Right lobe of liver (tissue), 6 donors: Measurements from ENCODE around the gene TWF2. TPM values are rescaled to one million over a fixed set of nuclear protein-coding genes. Genes with fewer than 3 reads are reported as not detected.

Source experiments
- ATAC-seq, 4 donors: fragments of 200-7000 bp; cut with Tn5 transposase; one replicate each; pipeline ENCODE4 v1.9.1; 2020; ENCODE audit warnings: mild to moderate bottlenecking in 4 of 4, moderate library complexity in 4 of 4
- DNase-seq, 3 donors: peaks; one replicate each; pipeline ENCODE4 v3.0.0-alpha.2; 2020
- H3K27ac ChIP-seq, 3 donors: fragments of 200-600 bp; one replicate each; pipeline ENCODE4 v1.8.0; 2022
- H3K27me3 ChIP-seq, 2 donors: fragments of 200-600 bp; one replicate each; pipeline ENCODE4 v1.8.0; 2022
- H3K36me3 ChIP-seq, 4 donors: fragments of 200-600 bp; sonication (generic) in 1 of 4; one replicate each; pipeline versions ENCODE4 v1.5.1 to v1.8.0; 2017 to 2022; ENCODE audit warnings: control low read depth in 1 of 4
- H3K4me1 ChIP-seq, 4 donors: fragments of 200-600 bp; sonication (generic) in 1 of 4; one replicate each; pipeline versions ENCODE4 v1.5.1 to v1.8.0; 2017 to 2022; ENCODE audit warnings: control low read depth in 1 of 4
- H3K4me3 ChIP-seq, 3 donors: fragments of 200-600 bp; one replicate each; pipeline ENCODE4 v1.8.0; 2022
- H3K9me3 ChIP-seq, 4 donors: fragments of 200-600 bp; sonication (generic) in 1 of 4; one replicate each; pipeline versions ENCODE4 v1.5.1 to v1.8.0; 2017 to 2022; ENCODE audit warnings: control low read depth in 1 of 4
- CTCF ChIP-seq, 4 donors: fragments of 200-600 bp in 3 of 4; fragments of 450-650 bp in 1 of 4; IDR thresholded peaks; one replicate each; pipeline versions ENCODE4 v1.5.1 to v1.8.0; 2016 to 2022; ENCODE audit warnings: antibody characterized with exemption in 4 of 4, mild to moderate bottlenecking in 2 of 4
- POLR2A ChIP-seq: fragments of 450-650 bp; IDR thresholded peaks from one replicate; pipeline ENCODE4 v1.6.1; 2017; ENCODE audit warnings: antibody characterized with exemption, mild to moderate bottlenecking
- WGBS: methylation state at CpG from one replicate; pipeline ENCODE4 v1.1.6; 2018; ENCODE audit warnings: low coverage, low lambda C conversion rate; ENCODE audit not compliant: insufficient coverage; ENCODE audit errors: missing lambda C conversion rate; 5-methylcytosine and 5-hydroxymethylcytosine counted together
- intact Hi-C, 2 donors: fragments of 100-400 bp; cut with DNase I; formaldehyde crosslinking; loops; one replicate each; pipeline versions ENCODE4 v1.11.2 to v1.14.1; 2022
- total RNA-seq, 6 experiments: library from RNA; depleted of rRNA in 2 of 6; stranded (reverse); fragments of >200 nt in 2 of 6; fragmentation: NEBNext Ultra II Directional in 3 of 6; extraction: Animal tissue kit (Norgen Biotek cat#: 25700) in 3 of 6; gene quantifications; one replicate each; pipeline versions ENCODE4 v1.1.0 to v1.2.4, GENCODE V29; 2016 to 2023
- donor health status: DM: no; HTN: yes; CAD: no.
- donor health status: DM: no; HTN: no; CAD: no.
- donor health status: DM: no; HTN: no; CAD: no.
- donor health status: DM: no; HTN: yes; CAD: no.
- donor health status: DM: no; HTN: yes; CAD: no.

Gene TWF2
- total RNA-seq, 6 experiments from 2014 or later: 12.9 to 34.4 (median 23.7) TPM

GRCh38 chr3:52256159-52256558, 17.2 kb upstream of the TWF2 start:
- TF ChIP-seq CTCF (IDR thresholded peaks at IDR 0.05) (no peak), POLR2A (no peak)
- Histone ChIP-seq H3K27ac (no peak overlapping the region), H3K9me3 (no peaks in the 10 kb centered on the region), H3K27me3 (no peaks in the 10 kb centered on the region), H3K4me3 (no peak overlapping the region), H3K4me1 (no peaks in the 10 kb centered on the region), H3K36me3 (peaks cover 14 to 87% (median 58%) of the 10 kb centered on the region in 4 donors)
- WGBS: 78% methylated on average over 3 of the region's 3 CpGs
- DNase-seq (no peak), ATAC-seq (no peak)
- intact Hi-C loops: no loop called here

- intact Hi-C loops: no loop called here
- ATAC-seq (no peak), DNase-seq (no peak)
- Histone ChIP-seq H3K36me3 (peaks cover 14 to 71% (median 46%) of the 10 kb centered on the region in 4 donors), H3K9me3 (no peaks in the 10 kb centered on the region), H3K27me3 (no peaks in the 10 kb centered on the region), H3K27ac (no peak overlapping the region), H3K4me1 (no peaks in the 10 kb centered on the region), H3K4me3 (no peak overlapping the region)
- no peak for TF ChIP-seq POLR2A
- no peak for TF ChIP-seq CTCF (IDR thresholded peaks at IDR 0.05)
- WGBS: 77% methylated on average over 7 of the region's 9 CpGs
These were observed 15.7 kb upstream of the TWF2 start for GRCh38 chr3:52254608-52255007.

GRCh38 chr3:52253314-52254304, 14.7 kb upstream of the TWF2 start:
- H3K9me3 ChIP-seq: no peaks in the 10 kb centered on the region
- peak; percentile 59 to 70 (median 64) for ATAC-seq
- peak in 2 of 3 donors; percentile 45 to 61 for DNase-seq
- no peak for TF ChIP-seq CTCF (IDR thresholded peaks at IDR 0.05)
- no peak for TF ChIP-seq POLR2A
- no peak overlapping the region for H3K27ac ChIP-seq
- H3K27me3 ChIP-seq: no peaks in the 10 kb centered on the region
- intact Hi-C loops: no loop called here
- 39% methylated on average over 5 of the region's 12 CpGs for WGBS
- peaks cover 6 to 61% (median 37%) of the 10 kb centered on the region in 4 donors for H3K36me3 ChIP-seq
- no peak overlapping the region for H3K4me3 ChIP-seq
- H3K4me1 ChIP-seq: no peaks in the 10 kb centered on the region

GRCh38 chr3:52250122-52250521, 11.2 kb upstream of the TWF2 start:
- H3K27me3 ChIP-seq: no peaks in the 10 kb centered on the region
- DNase-seq (no peak), ATAC-seq (no peak)
- intact Hi-C loops: no loop called here
- no peak for TF ChIP-seq CTCF (IDR thresholded peaks at IDR 0.05)
- TF ChIP-seq POLR2A: no peak
- no CpG with 5 or more reads among the region's 1 CpG for WGBS
- H3K9me3 ChIP-seq: no peaks in the 10 kb centered on the region
- H3K4me1 ChIP-seq: peaks cover 0 to 16% (median 4%) of the 10 kb centered on the region in 4 donors
- H3K4me3 ChIP-seq: no peak overlapping the region
- H3K27ac ChIP-seq: no peak overlapping the region
- peaks cover 0 to 26% (median 10%) of the 10 kb centered on the region in 4 donors for H3K36me3 ChIP-seq
